Measurements from ENCODE around the gene C19orf25.

The C19orf25 gene

GRCh38 chr19:1496714-1497577, 17.9 kb upstream of the C19orf25 start:
- DNase-seq (ENCODE audit: low read depth, low spot score), result no peak

GRCh38 chr19:1495799-1496713, 17.0 kb upstream of the C19orf25 start:
- no peak for DNase-seq (ENCODE audit: low read depth, low spot score)

GRCh38 chr19:1495051-1495798, 16.2 kb upstream of the C19orf25 start:
- DNase-seq (ENCODE audit: low read depth, low spot score), result no peak

GRCh38 chr19:1494115-1494815, 15.2 kb upstream of the C19orf25 start:
- no peak for DNase-seq (ENCODE audit: low read depth, low spot score)

- no peak for DNase-seq (ENCODE audit: low read depth, low spot score)
Measured at GRCh38 chr19:1492474-1493006, 13.5 kb upstream of the C19orf25 start.

- no peak for DNase-seq (ENCODE audit: low read depth, low spot score)
Measured at GRCh38 chr19:1491849-1492170, 12.8 kb upstream of the C19orf25 start.

- DNase-seq (ENCODE audit: low read depth, low spot score), result no peak
Measured at GRCh38 chr19:1491114-1491848, 12.3 kb upstream of the C19orf25 start, which contains the start of gene REEP6. TSS of gene REEP6 (plus strand) at chr19:1491181. CDS start at chr19:1491270, 89 bp downstream.

- DNase-seq (ENCODE audit: low read depth, low spot score), result peak; percentile 69
Measured at GRCh38 chr19:1490311-1491113, 11.5 kb upstream of the C19orf25 start, which contains the start of gene PCSK4. TSS of gene PCSK4 (minus strand) at chr19:1490350. CDS start at chr19:1490346, 4 bp downstream.

GRCh38 chr19:1489463-1490310, 10.7 kb upstream of the C19orf25 start:
- DNase-seq (ENCODE audit: low read depth, low spot score), result no peak

GRCh38 chr19:1488282-1488601, 9.2 kb upstream of the C19orf25 start:
- no peak for DNase-seq (ENCODE audit: low read depth, low spot score)

GRCh38 chr19:1487576-1488281, 8.7 kb upstream of the C19orf25 start:
- no peak for DNase-seq (ENCODE audit: low read depth, low spot score)

GRCh38 chr19:1486720-1487575, 7.9 kb upstream of the C19orf25 start:
- DNase-seq (ENCODE audit: low read depth, low spot score), result no peak

GRCh38 chr19:1483979-1484428, 5.0 kb upstream of the C19orf25 start:
- DNase-seq (ENCODE audit: low read depth, low spot score), result no peak

- no peak for DNase-seq (ENCODE audit: low read depth, low spot score)
Measured at GRCh38 chr19:1483131-1483978, 4.3 kb upstream of the C19orf25 start.

- no peak for DNase-seq (ENCODE audit: low read depth, low spot score)
Measured at GRCh38 chr19:1482361-1483130, 3.5 kb upstream of the C19orf25 start.
